ENCODE measurements around the gene RNF175. TPM values are rescaled to one million over a fixed set of nuclear protein-coding genes. Genes with fewer than 3 reads are reported as not detected.

RNF175 gene
- total RNA-seq, 1 experiment from 2014 or later = not detected

Other genes starting within 250 kb of the RNF175 start
- gene TLR2, start 75.7 kb downstream of the RNF175 start, total RNA-seq (2014; rRNA removed; shearing (Covaris generic); ENCODE audit: low replicate concordance) = 0.23 and 0.44 TPM in 2 replicates
- not detected in 2 replicates for gene SFRP2, start 29.1 kb upstream of the RNF175 start, total RNA-seq (2014; rRNA removed; shearing (Covaris generic); ENCODE audit: low replicate concordance)